Panc1 (cell line): ENCODE data around the gene EDAR. TPM values are rescaled to one million over a fixed set of nuclear protein-coding genes. Genes with fewer than 3 reads are reported as not detected.

Experiments
- ATAC-seq: fragments of 200-7000 bp; cut with Tn5 transposase; 2 replicates; pipeline ENCODE4 v1.9.1; 2020; ENCODE audit warnings: mild to moderate bottlenecking, moderate library complexity
- BruUV-seq: library from RNA; stranded (reverse); fragments of 400-500 nt; replicated peaks from 2 replicates; lab custom pipeline; 2021; lab: Mats Ljungman, UMichigan
- CTCF ChIA-PET: fragments of 300-600 bp; sonication (Branson Sonifier 250); formaldehyde crosslinking; loops from one replicate; lab custom pipeline; 2022; ENCODE audit warnings: antibody characterized with exemption; lab: Charles Lee
- POLR2A ChIA-PET: fragments of 300-600 bp; sonication (Branson Sonifier 250); formaldehyde crosslinking; loops from one replicate; lab custom pipeline; 2022; ENCODE audit warnings: antibody characterized with exemption; lab: Charles Lee
- DNase-seq: peaks from one replicate; pipeline ENCODE4 v3.0.0-alpha.2; 2010; ENCODE audit warnings: low read depth, low spot score
- H3K27ac ChIP-seq: 2 replicates; pipeline ENCODE4 v1.5.1; 2011; ENCODE audit warnings: mild to moderate bottlenecking, low read length, inconsistent platforms
- H3K27me3 ChIP-seq: fragments of 200-500 bp; sonication (Bioruptor generic); 2 replicates; pipeline ENCODE4 v1.6.0; 2014; ENCODE audit warnings: low read length, inconsistent platforms; ENCODE audit not compliant: control insufficient read depth, insufficient read depth
- H3K36me3 ChIP-seq: fragments of 200-500 bp; sonication (Bioruptor generic); 2 replicates; pipeline ENCODE4 v1.5.1; 2014; ENCODE audit warnings: inconsistent platforms, mild to moderate bottlenecking, low read length, moderate library complexity; ENCODE audit not compliant: control insufficient read depth, insufficient read depth
- H3K4me1 ChIP-seq: 2 replicates; pipeline ENCODE4 v1.5.1; 2011; ENCODE audit warnings: inconsistent platforms, mild to moderate bottlenecking, low read length, moderate library complexity; ENCODE audit not compliant: control insufficient read depth, insufficient read depth
- H3K4me3 ChIP-seq, 2 experiments: 2 replicates each; pipeline ENCODE4 v1.5.1; 2011 to 2012; ENCODE audit warnings: low read depth in 2 of 2, low read length in 2 of 2, mild to moderate bottlenecking in 2 of 2, inconsistent platforms in 1 of 2, moderate library complexity in 1 of 2
- H3K9me3 ChIP-seq: fragments of 200-500 bp; sonication (Bioruptor generic); 2 replicates; pipeline ENCODE4 v1.5.1; 2014; ENCODE audit warnings: low read depth, mild to moderate bottlenecking, inconsistent platforms, low read length, moderate library complexity; ENCODE audit not compliant: control insufficient read depth, insufficient read depth
- POLR2AphosphoS5 ChIP-seq: IDR thresholded peaks from 2 replicates; pipeline ENCODE4 v1.6.1; 2012; ENCODE audit warnings: mild to moderate bottlenecking, low read depth, low read length, moderate library complexity
- SIN3A ChIP-seq: IDR thresholded peaks from 2 replicates; pipeline ENCODE4 v1.6.1; 2012; ENCODE audit warnings: low read depth, mild to moderate bottlenecking, low read length, moderate library complexity, borderline replicate concordance; ENCODE audit not compliant: insufficient read depth
- TCF7L2 ChIP-seq: IDR thresholded peaks from 2 replicates; pipeline ENCODE4 v1.6.1; 2011; ENCODE audit warnings: mild to moderate bottlenecking, low read depth, low read length, inconsistent platforms
- in situ Hi-C: cut with HindIII; loops from 2 replicates; pipeline ENCODE4 v1.10.0; 2016; ENCODE audit warnings: low sequenced_read_pairs, low pct_unique_long_range_greater_than_20kb
- intact Hi-C: fragments of 100-400 bp; cut with micrococcal nuclease; formaldehyde crosslinking; loops from one replicate; pipeline ENCODE4 v1.10.0; 2022; ENCODE audit not compliant: unreplicated experiment
- total RNA-seq: library from RNA; stranded (reverse); gene quantifications from one replicate; pipeline ENCODE4 v1.2.1, GENCODE V29; 2021; ENCODE audit not compliant: unreplicated experiment
- TF ChIP-seq, protein P1 (sequence below): fragments of 450-650 bp; IDR thresholded peaks from 2 replicates; pipeline ENCODE4 v1.5.1; 2017; ENCODE audit warnings: mild to moderate bottlenecking
- TF ChIP-seq, protein P2 (sequence below), 2 experiments: IDR thresholded peaks; 2 replicates each; pipeline ENCODE4 v1.6.1; 2011 to 2012; ENCODE audit warnings: low read depth in 2 of 2, control low read depth in 1 of 2, low read length in 1 of 2, mild to moderate bottlenecking in 1 of 2, moderate library complexity in 1 of 2; ENCODE audit not compliant: insufficient read depth in 1 of 2

Gene EDAR
- total RNA-seq, 1 experiment from 2014 or later = not detected

DNA sequence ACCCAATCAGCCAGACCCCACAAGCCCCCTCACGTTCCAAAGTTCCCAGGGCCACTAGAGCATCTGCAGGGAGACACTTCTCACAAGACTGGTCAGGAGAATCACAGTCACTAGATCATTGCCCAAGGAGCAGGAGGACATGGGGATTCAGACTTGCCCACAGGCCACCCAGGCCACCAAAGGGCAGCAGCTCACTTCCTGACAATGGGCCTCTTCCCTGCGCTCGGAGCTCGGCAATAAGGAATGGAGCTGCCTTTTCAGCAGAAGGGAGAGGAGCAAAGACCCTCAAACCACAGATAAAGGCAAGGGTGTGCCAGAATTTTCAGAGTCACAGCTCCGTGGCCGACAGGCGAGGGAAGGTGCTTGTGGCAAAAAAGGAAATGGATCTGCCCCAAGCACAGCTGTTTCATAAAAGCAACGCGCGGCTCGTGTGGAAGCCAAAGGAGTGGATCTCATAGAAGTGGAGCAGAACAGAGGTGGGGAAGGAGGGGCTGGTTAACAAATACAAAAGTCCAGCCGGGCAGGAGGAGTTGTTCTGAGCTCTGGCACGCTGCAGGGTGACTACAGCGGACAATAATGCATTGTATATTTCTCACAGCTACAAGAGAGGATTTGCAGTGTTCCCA, 72.1 kb downstream of the EDAR start:
- no peak overlapping the region for H3K4me3 ChIP-seq
- in situ Hi-C loops (no loop called here), intact Hi-C loops (no loop called here)
- H3K9me3 ChIP-seq = no peaks in the 10 kb centered on the region
- no peaks in the 10 kb centered on the region for H3K4me1 ChIP-seq
- no peak overlapping the region for H3K27ac ChIP-seq
- TF ChIP-seq SIN3A (no peak), TCF7L2 (no peak), POLR2AphosphoS5 (no peak)
- TF ChIP-seq, protein P1, sequence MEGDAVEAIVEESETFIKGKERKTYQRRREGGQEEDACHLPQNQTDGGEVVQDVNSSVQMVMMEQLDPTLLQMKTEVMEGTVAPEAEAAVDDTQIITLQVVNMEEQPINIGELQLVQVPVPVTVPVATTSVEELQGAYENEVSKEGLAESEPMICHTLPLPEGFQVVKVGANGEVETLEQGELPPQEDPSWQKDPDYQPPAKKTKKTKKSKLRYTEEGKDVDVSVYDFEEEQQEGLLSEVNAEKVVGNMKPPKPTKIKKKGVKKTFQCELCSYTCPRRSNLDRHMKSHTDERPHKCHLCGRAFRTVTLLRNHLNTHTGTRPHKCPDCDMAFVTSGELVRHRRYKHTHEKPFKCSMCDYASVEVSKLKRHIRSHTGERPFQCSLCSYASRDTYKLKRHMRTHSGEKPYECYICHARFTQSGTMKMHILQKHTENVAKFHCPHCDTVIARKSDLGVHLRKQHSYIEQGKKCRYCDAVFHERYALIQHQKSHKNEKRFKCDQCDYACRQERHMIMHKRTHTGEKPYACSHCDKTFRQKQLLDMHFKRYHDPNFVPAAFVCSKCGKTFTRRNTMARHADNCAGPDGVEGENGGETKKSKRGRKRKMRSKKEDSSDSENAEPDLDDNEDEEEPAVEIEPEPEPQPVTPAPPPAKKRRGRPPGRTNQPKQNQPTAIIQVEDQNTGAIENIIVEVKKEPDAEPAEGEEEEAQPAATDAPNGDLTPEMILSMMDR = no peak
- TF ChIP-seq, protein P2, sequence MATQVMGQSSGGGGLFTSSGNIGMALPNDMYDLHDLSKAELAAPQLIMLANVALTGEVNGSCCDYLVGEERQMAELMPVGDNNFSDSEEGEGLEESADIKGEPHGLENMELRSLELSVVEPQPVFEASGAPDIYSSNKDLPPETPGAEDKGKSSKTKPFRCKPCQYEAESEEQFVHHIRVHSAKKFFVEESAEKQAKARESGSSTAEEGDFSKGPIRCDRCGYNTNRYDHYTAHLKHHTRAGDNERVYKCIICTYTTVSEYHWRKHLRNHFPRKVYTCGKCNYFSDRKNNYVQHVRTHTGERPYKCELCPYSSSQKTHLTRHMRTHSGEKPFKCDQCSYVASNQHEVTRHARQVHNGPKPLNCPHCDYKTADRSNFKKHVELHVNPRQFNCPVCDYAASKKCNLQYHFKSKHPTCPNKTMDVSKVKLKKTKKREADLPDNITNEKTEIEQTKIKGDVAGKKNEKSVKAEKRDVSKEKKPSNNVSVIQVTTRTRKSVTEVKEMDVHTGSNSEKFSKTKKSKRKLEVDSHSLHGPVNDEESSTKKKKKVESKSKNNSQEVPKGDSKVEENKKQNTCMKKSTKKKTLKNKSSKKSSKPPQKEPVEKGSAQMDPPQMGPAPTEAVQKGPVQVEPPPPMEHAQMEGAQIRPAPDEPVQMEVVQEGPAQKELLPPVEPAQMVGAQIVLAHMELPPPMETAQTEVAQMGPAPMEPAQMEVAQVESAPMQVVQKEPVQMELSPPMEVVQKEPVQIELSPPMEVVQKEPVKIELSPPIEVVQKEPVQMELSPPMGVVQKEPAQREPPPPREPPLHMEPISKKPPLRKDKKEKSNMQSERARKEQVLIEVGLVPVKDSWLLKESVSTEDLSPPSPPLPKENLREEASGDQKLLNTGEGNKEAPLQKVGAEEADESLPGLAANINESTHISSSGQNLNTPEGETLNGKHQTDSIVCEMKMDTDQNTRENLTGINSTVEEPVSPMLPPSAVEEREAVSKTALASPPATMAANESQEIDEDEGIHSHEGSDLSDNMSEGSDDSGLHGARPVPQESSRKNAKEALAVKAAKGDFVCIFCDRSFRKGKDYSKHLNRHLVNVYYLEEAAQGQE (IDR thresholded peaks at IDR 0.05; ENCODE audit: insufficient read depth in 1 of 2, low read depth in 2 of 2, low read length in 1 of 2) = no peak
- no TSS peak for BruUV-seq
- ChIA-PET POLR2A (no interaction called here), CTCF (no interaction called here)
- DNase-seq = no peak
- no peaks in the 10 kb centered on the region for H3K36me3 ChIP-seq
- ATAC-seq = no peak
- no peaks in the 10 kb centered on the region for H3K27me3 ChIP-seq

DNA sequence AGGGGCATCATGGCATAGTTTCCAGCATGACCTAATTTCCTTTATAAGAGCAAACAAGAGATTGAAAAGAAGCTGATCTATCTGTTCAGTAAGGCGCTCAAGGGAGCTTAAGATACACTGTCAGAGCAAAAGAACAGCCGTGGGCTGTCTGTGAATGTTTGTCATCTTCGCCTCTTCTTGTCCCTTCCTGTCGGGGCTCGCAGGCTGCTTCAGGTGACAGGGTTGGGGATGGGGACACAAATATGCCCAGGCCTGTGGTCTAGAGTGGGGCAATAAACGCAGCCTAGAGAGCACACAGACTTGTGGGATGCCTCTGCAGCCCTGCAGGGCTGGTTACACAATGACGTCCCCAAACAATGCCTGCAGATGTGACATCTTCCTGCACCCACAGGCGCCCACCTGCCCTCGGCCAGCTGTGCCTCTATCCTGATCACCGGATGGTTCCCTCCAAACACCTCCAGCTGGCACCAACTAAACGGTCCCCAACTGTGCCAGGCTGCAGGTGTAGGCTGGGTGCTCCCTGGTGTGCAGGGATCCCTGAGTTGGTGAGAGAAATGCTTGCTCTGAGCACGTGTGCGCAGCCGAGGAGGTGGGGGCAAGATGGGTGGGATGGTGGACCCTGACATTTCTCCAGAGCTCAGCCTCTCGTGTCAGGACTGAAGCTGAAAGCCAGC, 72.8 kb downstream of the EDAR start:
- no peaks in the 10 kb centered on the region for H3K4me1 ChIP-seq
- no peaks in the 10 kb centered on the region for H3K27me3 ChIP-seq
- no peak for TF ChIP-seq POLR2AphosphoS5
- H3K27ac ChIP-seq = no peak overlapping the region
- H3K9me3 ChIP-seq = no peaks in the 10 kb centered on the region
- intact Hi-C loops (no loop called here), in situ Hi-C loops (no loop called here)
- BruUV-seq = no TSS peak
- no peak; the same call in 1 of the 2 replicates for ATAC-seq
- H3K36me3 ChIP-seq = no peaks in the 10 kb centered on the region
- no peak for DNase-seq
- POLR2A ChIA-PET = no interaction called here
- CTCF ChIA-PET = no interaction called here
- no peak overlapping the region for H3K4me3 ChIP-seq

DNA sequence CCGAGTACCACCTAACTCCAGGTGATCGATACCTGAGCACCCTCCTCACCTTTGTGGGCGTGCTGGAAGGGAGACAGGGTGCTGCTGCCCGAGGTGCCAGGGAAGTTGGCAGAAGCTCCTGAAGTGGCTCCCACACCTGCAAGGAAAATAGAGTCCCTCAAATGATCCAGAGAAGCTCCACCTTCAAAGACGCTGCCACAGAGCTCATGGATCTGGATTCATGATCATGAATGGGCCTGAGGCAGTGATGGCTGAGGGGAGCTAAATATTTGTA, 76.5 kb downstream of the EDAR start:
- TF ChIP-seq, protein P1 = no peak
- TF ChIP-seq, protein P2 (IDR thresholded peaks at IDR 0.05; ENCODE audit: insufficient read depth in 1 of 2, low read depth in 2 of 2, low read length in 1 of 2) = no peak
- TF ChIP-seq TCF7L2 = no peak
- no peak for TF ChIP-seq SIN3A
- TF ChIP-seq POLR2AphosphoS5 = no peak
- DNase-seq (no peak), ATAC-seq (no peak)
- no TSS peak for BruUV-seq
- intact Hi-C loops = no loop called here
- POLR2A ChIA-PET = no interaction called here
- H3K27ac ChIP-seq = no peak overlapping the region
- CTCF ChIA-PET = no interaction called here
- H3K4me3 ChIP-seq = no peak overlapping the region
- H3K27me3 ChIP-seq = no peaks in the 10 kb centered on the region
- no peaks in the 10 kb centered on the region for H3K4me1 ChIP-seq
- H3K9me3 ChIP-seq = no peaks in the 10 kb centered on the region
- in situ Hi-C loops = no loop called here
- no peaks in the 10 kb centered on the region for H3K36me3 ChIP-seq
